H1 (cell line): ENCODE results near the gene HMX1. TPM values are rescaled to one million over a fixed set of nuclear protein-coding genes. Genes with fewer than 3 reads are reported as not detected.

Experiments used
- EGR1 ChIP-seq: IDR thresholded peaks from 2 replicates; pipeline ENCODE4 v1.6.1; 2011; ENCODE audit warnings: low read depth, low read length, borderline replicate concordance
- KDM1A ChIP-seq: fragments of 200-600, 300-600 bp; sonication (generic); IDR thresholded peaks from 2 replicates; pipeline ENCODE4 v1.7.1; 2016; ENCODE audit warnings: mild to moderate bottlenecking, low read length, borderline replicate concordance
- MAFK ChIP-seq: IDR thresholded peaks from 2 replicates; pipeline ENCODE4 v1.6.1; 2012; ENCODE audit warnings: low read depth, mild to moderate bottlenecking, improper control_type of control experiment, low read length
- POLR2AphosphoS5 ChIP-seq: IDR thresholded peaks from 2 replicates; pipeline ENCODE4 v1.6.1; 2011; ENCODE audit warnings: low read depth, low read length
- SIX5 ChIP-seq: IDR thresholded peaks from 2 replicates; pipeline ENCODE4 v1.6.1; 2011; ENCODE audit warnings: mild to moderate bottlenecking, low read depth, low read length
- TAF1 ChIP-seq: IDR thresholded peaks from 2 replicates; pipeline ENCODE4 v1.6.1; 2011; ENCODE audit warnings: mild to moderate bottlenecking, low read depth, low read length
- TBP ChIP-seq: IDR thresholded peaks from 2 replicates; pipeline ENCODE4 v1.6.1; 2011; ENCODE audit warnings: low read depth, low read length, improper control_type of control experiment
- polyA plus RNA-seq, 7 experiments: library from polyadenylated mRNA; depleted of rRNA in 3 of 7; stranded (reverse) in 5 of 7; unstranded in 2 of 7; fragments of >200 nt in 5 of 7; fragments of 200-250 nt in 2 of 7; gene quantifications; 1 replicate in 5 of 7; 2 replicates in 1 of 7; 4 replicates in 1 of 7; pipeline versions ENCODE4 v1.2.1 to v1.2.3, GENCODE V29; 2011 to 2013; ENCODE audit warnings: missing spikeins in 2 of 7, mixed read lengths in 2 of 7
- total RNA-seq: library from RNA; stranded (reverse); fragmentation: NEBNext Ultra II Directional; extraction: Animal tissue kit (Norgen Biotek cat#: 25700); gene quantifications from 2 replicates; pipeline ENCODE4 v1.2.1, GENCODE V29; 2021
- TF ChIP-seq, protein P1 (sequence below): IDR thresholded peaks from 2 replicates; pipeline ENCODE4 v1.6.1; 2011; ENCODE audit warnings: low read length, improper control_type of control experiment
- TF ChIP-seq, protein P2 (sequence below), 3 experiments: IDR thresholded peaks; 1 replicate in 2 of 3; 2 replicates in 1 of 3; pipeline versions ENCODE4 v1.5.1 to v1.6.1; 2011; ENCODE audit warnings: low read length in 3 of 3, mild to moderate bottlenecking in 3 of 3, inconsistent platforms in 2 of 3, low read depth in 1 of 3, moderate library complexity in 1 of 3; ENCODE audit not compliant: insufficient read depth in 1 of 3; ENCODE audit errors: control extremely low read depth in 1 of 3

HMX1 gene
- total and polyA plus RNA-seq, 2 of the 8 experiments (the other 6 are each of a cell fraction or from before 2014, with no cell fraction given) = 0.26 TPM; not detected in 1

DNA sequence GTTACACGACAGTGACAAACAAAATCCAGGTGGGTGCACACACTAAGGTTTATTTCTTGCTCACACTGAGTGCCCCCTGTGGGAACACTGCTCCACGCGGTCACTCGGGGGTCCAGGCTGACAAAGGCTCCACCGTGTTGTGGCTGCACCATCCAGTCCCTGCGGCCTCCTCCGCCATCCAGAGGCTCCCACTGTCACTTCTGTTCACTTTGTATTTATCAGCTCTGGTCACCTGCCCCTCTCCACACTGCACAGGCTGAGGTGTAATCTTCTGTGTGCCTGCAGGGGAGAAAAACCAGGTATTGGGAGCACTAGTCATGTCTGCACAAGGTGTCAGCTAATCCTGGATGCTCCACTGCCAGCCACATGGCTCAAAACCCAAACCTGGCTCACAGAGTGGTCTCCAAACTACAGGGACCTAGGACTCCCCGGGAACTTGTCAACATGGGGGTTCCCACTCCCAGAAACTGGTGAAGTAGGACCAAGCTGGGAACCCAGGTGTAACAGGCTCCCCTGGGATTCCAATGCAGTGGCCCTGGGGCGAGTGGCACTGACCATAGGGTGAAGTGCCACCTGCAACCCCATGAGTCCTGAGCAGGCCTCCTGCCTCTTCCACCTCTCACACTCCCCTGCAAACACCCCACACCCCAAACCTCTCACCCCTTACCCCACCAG, 25.5 kb downstream of the HMX1 start (continued):
- no peak for TF ChIP-seq TBP
- no peak for TF ChIP-seq TAF1
- TF ChIP-seq SIX5 = no peak
- TF ChIP-seq, protein P1, sequence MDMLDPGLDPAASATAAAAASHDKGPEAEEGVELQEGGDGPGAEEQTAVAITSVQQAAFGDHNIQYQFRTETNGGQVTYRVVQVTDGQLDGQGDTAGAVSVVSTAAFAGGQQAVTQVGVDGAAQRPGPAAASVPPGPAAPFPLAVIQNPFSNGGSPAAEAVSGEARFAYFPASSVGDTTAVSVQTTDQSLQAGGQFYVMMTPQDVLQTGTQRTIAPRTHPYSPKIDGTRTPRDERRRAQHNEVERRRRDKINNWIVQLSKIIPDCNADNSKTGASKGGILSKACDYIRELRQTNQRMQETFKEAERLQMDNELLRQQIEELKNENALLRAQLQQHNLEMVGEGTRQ = no peak
- no peak for TF ChIP-seq POLR2AphosphoS5
- TF ChIP-seq KDM1A = no peak
- TF ChIP-seq EGR1 = no peak
- no peak for TF ChIP-seq MAFK
- TF ChIP-seq, protein P2, sequence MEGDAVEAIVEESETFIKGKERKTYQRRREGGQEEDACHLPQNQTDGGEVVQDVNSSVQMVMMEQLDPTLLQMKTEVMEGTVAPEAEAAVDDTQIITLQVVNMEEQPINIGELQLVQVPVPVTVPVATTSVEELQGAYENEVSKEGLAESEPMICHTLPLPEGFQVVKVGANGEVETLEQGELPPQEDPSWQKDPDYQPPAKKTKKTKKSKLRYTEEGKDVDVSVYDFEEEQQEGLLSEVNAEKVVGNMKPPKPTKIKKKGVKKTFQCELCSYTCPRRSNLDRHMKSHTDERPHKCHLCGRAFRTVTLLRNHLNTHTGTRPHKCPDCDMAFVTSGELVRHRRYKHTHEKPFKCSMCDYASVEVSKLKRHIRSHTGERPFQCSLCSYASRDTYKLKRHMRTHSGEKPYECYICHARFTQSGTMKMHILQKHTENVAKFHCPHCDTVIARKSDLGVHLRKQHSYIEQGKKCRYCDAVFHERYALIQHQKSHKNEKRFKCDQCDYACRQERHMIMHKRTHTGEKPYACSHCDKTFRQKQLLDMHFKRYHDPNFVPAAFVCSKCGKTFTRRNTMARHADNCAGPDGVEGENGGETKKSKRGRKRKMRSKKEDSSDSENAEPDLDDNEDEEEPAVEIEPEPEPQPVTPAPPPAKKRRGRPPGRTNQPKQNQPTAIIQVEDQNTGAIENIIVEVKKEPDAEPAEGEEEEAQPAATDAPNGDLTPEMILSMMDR (IDR thresholded peaks at IDR 0.05; ENCODE audit: control extremely low read depth in 1 of 3, insufficient read depth in 1 of 3, low read depth in 1 of 3, low read length in 3 of 3) = no peak
